Inferior parietal cortex (tissue), 1 donor: ENCODE results near the gene LIAS.
A peak's percentile ranks its signal among the peaks of the same experiment; 100 is the strongest.
"Not testable (repeated sequence)": the region's sequence is repeated elsewhere in the genome, so short reads cannot be mapped to it uniquely, and the experiment has no call there.

Experiments used
- DNase-seq: peaks from one replicate; pipeline ENCODE4 v3.0.0-alpha.2; 2016; ENCODE audit errors: extremely low spot score

LIAS gene

GRCh38 chr4:39458505-39459300 lies at the start of gene LIAS, which contains the start of gene RPL9:
LIAS (plus strand) TSS chr4:39459056; CDS start chr4:39459118, 62 bp downstream.
RPL9 (minus strand) TSS chr4:39458922; CDS start chr4:39458439, 483 bp downstream.
- peak; percentile 100 for DNase-seq

GRCh38 chr4:39410415-39410814 lies 48.4 kb upstream of the LIAS start:
- no peak for DNase-seq

GRCh38 chr4:39411561-39411960 lies 47.3 kb upstream of the LIAS start:
- DNase-seq = not testable (repeated sequence)

GRCh38 chr4:39415678-39416283 lies 43.1 kb upstream of the LIAS start:
- DNase-seq = no peak

GRCh38 chr4:39422247-39422646 lies 36.6 kb upstream of the LIAS start:
- DNase-seq = no peak

GRCh38 chr4:39425297-39425696 lies 33.6 kb upstream of the LIAS start:
- DNase-seq = not testable (repeated sequence)

- no peak for DNase-seq
These were observed 32.1 kb upstream of the LIAS start for GRCh38 chr4:39426728-39427127.

- DNase-seq = no peak
These were observed 31.2 kb upstream of the LIAS start for GRCh38 chr4:39427520-39428114.

GRCh38 chr4:39429476-39430334 lies 29.2 kb upstream of the LIAS start:
- no peak for DNase-seq

GRCh38 chr4:39433878-39434492 lies 24.9 kb upstream of the LIAS start:
- no peak for DNase-seq

GRCh38 chr4:39435659-39436563 lies 22.9 kb upstream of the LIAS start:
- no peak for DNase-seq

- DNase-seq = no peak
These were observed 17.3 kb upstream of the LIAS start for GRCh38 chr4:39441593-39441992.

GRCh38 chr4:39442998-39443397 lies 15.9 kb upstream of the LIAS start:
- no peak for DNase-seq

- DNase-seq = no peak
These were observed 12.4 kb upstream of the LIAS start for GRCh38 chr4:39446483-39446841.

- DNase-seq = no peak
These were observed 11.8 kb upstream of the LIAS start for GRCh38 chr4:39446842-39447573.

- no peak for DNase-seq
These were observed 8.2 kb upstream of the LIAS start for GRCh38 chr4:39450618-39451017.

- DNase-seq = no peak
These were observed 7.3 kb upstream of the LIAS start for GRCh38 chr4:39451423-39452023.

- DNase-seq = no peak
These were observed 6.5 kb upstream of the LIAS start for GRCh38 chr4:39452153-39452859.
